ENCODE data around the gene MAD1L1. TPM values are rescaled to one million over a fixed set of nuclear protein-coding genes. Genes with fewer than 3 reads are reported as not detected.

MAD1L1 gene
- total RNA-seq, 4 donors from 2014 or later: 18.4 to 39.1 (median 25.7) TPM

GRCh38 chr7:2142386-2142785, 90.4 kb downstream of the MAD1L1 start:
- ATAC-seq (ENCODE audit: low FRiP score) (no peak), DNase-seq (ENCODE audit: low spot score) (no peak)
- no peak for TF ChIP-seq CTCF (IDR thresholded peaks at IDR 0.05)

GRCh38 chr7:2141651-2142050, 91.1 kb downstream of the MAD1L1 start:
- ATAC-seq (ENCODE audit: low FRiP score) (no peak), DNase-seq (ENCODE audit: low spot score) (no peak)
- no peak for TF ChIP-seq CTCF (IDR thresholded peaks at IDR 0.05)

GRCh38 chr7:2141021-2141410, 91.7 kb downstream of the MAD1L1 start:
- ATAC-seq (ENCODE audit: low FRiP score) (no peak), DNase-seq (ENCODE audit: low spot score) (no peak)
- TF ChIP-seq CTCF (IDR thresholded peaks at IDR 0.05): no peak

- ATAC-seq (ENCODE audit: low FRiP score) (no peak), DNase-seq (ENCODE audit: low spot score) (no peak)
- no peak for TF ChIP-seq CTCF (IDR thresholded peaks at IDR 0.05)
These were observed 92.3 kb downstream of the MAD1L1 start for GRCh38 chr7:2140216-2141020.

- ATAC-seq (ENCODE audit: low FRiP score) (no peak), DNase-seq (ENCODE audit: low spot score) (no peak)
- TF ChIP-seq CTCF (IDR thresholded peaks at IDR 0.05): no peak
These were observed 93.6 kb downstream of the MAD1L1 start for GRCh38 chr7:2139004-2139699.

GRCh38 chr7:2138146-2138765, 94.5 kb downstream of the MAD1L1 start:
- TF ChIP-seq CTCF (IDR thresholded peaks at IDR 0.05): no peak
- DNase-seq (ENCODE audit: low spot score): no peak
- ATAC-seq (ENCODE audit: low FRiP score): no peak
